ENCODE data around the gene SSB. TPM values are rescaled to one million over a fixed set of nuclear protein-coding genes. Genes with fewer than 3 reads are reported as not detected.
"Not testable (repeated sequence)": the region's sequence is repeated elsewhere in the genome, so short reads cannot be mapped to it uniquely, and the experiment has no call there.

The SSB gene
- total and polyA plus RNA-seq, 7 experiments from 2014 or later, result 80.5 to 150 (median 102) TPM

GRCh38 chr2:169759987-169760386 is 38.7 kb upstream of the SSB start:
- DNase-seq, result no peak
- H3K9me3 Mint-ChIP-seq, result no peaks in the 10 kb centered on the region
- Histone ChIP-seq H3K4me3 (ENCODE audit: low read length) (no peak overlapping the region), H3K4me1 (ENCODE audit: control insufficient read depth in 2 of 2, insufficient read depth in 2 of 2, low read length in 2 of 2) (no peaks in the 10 kb centered on the region), H3K36me3 (ENCODE audit: control insufficient read depth in 2 of 3, insufficient read depth in 3 of 3, low read length in 3 of 3) (no peaks in the 10 kb centered on the region), H3K27ac (ENCODE audit: low read depth, low read length) (no peak overlapping the region), H3K27me3 (ENCODE audit: control insufficient read depth in 2 of 2, insufficient read depth in 2 of 2, low read length in 2 of 2) (no peaks in the 10 kb centered on the region), H3K9me3 (ENCODE audit: control insufficient read depth in 2 of 3, low read length in 3 of 3) (no peaks in the 10 kb centered on the region)
- H3K4me1 Mint-ChIP-seq, result peaks cover 0 to 19% (median 0%) of the 10 kb centered on the region in 7 donors
- no peak for ATAC-seq
- peaks cover 0 to 6% (median 5%) of the 10 kb centered on the region in 5 donors for H3K27me3 Mint-ChIP-seq
- no peak overlapping the region for H3K27ac Mint-ChIP-seq
- intact Hi-C loops (cut with micrococcal nuclease), result no loop called here
- ChIA-PET CTCF (interaction anchor here (0.7 kb wide), 1 partner anchor 480 kb away, joined by 3 read pairs; no protein-coding TSS in a partner anchor), POLR2A (no interaction called here)
- H3K36me3 Mint-ChIP-seq, result peaks cover 0 to 4% (median 0%) of the 10 kb centered on the region in 5 donors
- H3K4me3 Mint-ChIP-seq, result no peak overlapping the region

- H3K27ac ChIP-seq (ENCODE audit: low read depth, low read length); H3K27ac Mint-ChIP-seq; intact Hi-C loops (cut with micrococcal nuclease); H3K4me1 ChIP-seq (ENCODE audit: control insufficient read depth in 2 of 2, insufficient read depth in 2 of 2, low read length in 2 of 2); H3K4me3 ChIP-seq (ENCODE audit: low read length); H3K9me3 Mint-ChIP-seq; H3K9me3 ChIP-seq (ENCODE audit: control insufficient read depth in 2 of 3, low read length in 3 of 3); H3K36me3 Mint-ChIP-seq; ATAC-seq; DNase-seq; H3K27me3 ChIP-seq (ENCODE audit: control insufficient read depth in 2 of 2, insufficient read depth in 2 of 2, low read length in 2 of 2); H3K36me3 ChIP-seq (ENCODE audit: control insufficient read depth in 2 of 3, insufficient read depth in 3 of 3, low read length in 3 of 3); H3K27me3 Mint-ChIP-seq: not testable (repeated sequence)
- H3K4me1 Mint-ChIP-seq, result peaks cover 0 to 19% (median 0%) of the 10 kb centered on the region in 7 donors
- H3K4me3 Mint-ChIP-seq, result peak overlapping the region in 1 of 10 donors; percentile 20
- POLR2A ChIA-PET, result interaction anchor here (1.2 kb wide), 1 partner anchor 31 kb away, joined by 4 read pairs; no protein-coding TSS in a partner anchor
- CTCF ChIA-PET, result interaction anchor here (0.7 kb wide), 1 partner anchor 480 kb away, joined by 3 read pairs; no protein-coding TSS in a partner anchor
Observed at GRCh38 chr2:169760798-169761197, 37.9 kb upstream of the SSB start.

- Mint-ChIP-seq H3K9me3 (no peaks in the 10 kb centered on the region), H3K4me3 (no peak overlapping the region), H3K27me3 (peaks cover 0 to 6% (median 5%) of the 10 kb centered on the region in 5 donors), H3K4me1 (peaks cover 0 to 19% (median 0%) of the 10 kb centered on the region in 7 donors), H3K27ac (no peak overlapping the region), H3K36me3 (peaks cover 0 to 4% (median 0%) of the 10 kb centered on the region in 5 donors)
- POLR2A ChIA-PET, result interaction anchor here (1.2 kb wide), 1 partner anchor 30 kb away, joined by 4 read pairs; no protein-coding TSS in a partner anchor
- H3K4me1 ChIP-seq (ENCODE audit: control insufficient read depth in 2 of 2, insufficient read depth in 2 of 2, low read length in 2 of 2), result no peaks in the 10 kb centered on the region
- no peaks in the 10 kb centered on the region for H3K36me3 ChIP-seq (ENCODE audit: control insufficient read depth in 2 of 3, insufficient read depth in 3 of 3, low read length in 3 of 3)
- DNase-seq, result no peak
- no peak overlapping the region for H3K27ac ChIP-seq (ENCODE audit: low read depth, low read length)
- H3K27me3 ChIP-seq (ENCODE audit: control insufficient read depth in 2 of 2, insufficient read depth in 2 of 2, low read length in 2 of 2), result no peaks in the 10 kb centered on the region
- CTCF ChIA-PET, result no interaction called here
- no peak overlapping the region for H3K4me3 ChIP-seq (ENCODE audit: low read length)
- no peak for ATAC-seq
- intact Hi-C loops (cut with micrococcal nuclease), result no loop called here
- no peaks in the 10 kb centered on the region for H3K9me3 ChIP-seq (ENCODE audit: control insufficient read depth in 2 of 3, low read length in 3 of 3)
Observed at GRCh38 chr2:169761251-169761969, 37.3 kb upstream of the SSB start.

- Histone ChIP-seq H3K4me3 (ENCODE audit: low read length) (no peak overlapping the region), H3K27me3 (ENCODE audit: control insufficient read depth in 2 of 2, insufficient read depth in 2 of 2, low read length in 2 of 2) (no peaks in the 10 kb centered on the region), H3K9me3 (ENCODE audit: control insufficient read depth in 2 of 3, low read length in 3 of 3) (no peaks in the 10 kb centered on the region), H3K27ac (ENCODE audit: low read depth, low read length) (no peak overlapping the region), H3K4me1 (ENCODE audit: control insufficient read depth in 2 of 2, insufficient read depth in 2 of 2, low read length in 2 of 2) (no peaks in the 10 kb centered on the region), H3K36me3 (ENCODE audit: control insufficient read depth in 2 of 3, insufficient read depth in 3 of 3, low read length in 3 of 3) (no peaks in the 10 kb centered on the region)
- H3K9me3 Mint-ChIP-seq, result no peaks in the 10 kb centered on the region
- peaks cover 0 to 9% (median 5%) of the 10 kb centered on the region in 5 donors for H3K27me3 Mint-ChIP-seq
- H3K4me1 Mint-ChIP-seq, result peaks cover 0 to 21% (median 0%) of the 10 kb centered on the region in 7 donors
- POLR2A ChIA-PET, result interaction anchor here (1.2 kb wide), 1 partner anchor 30 kb away, joined by 4 read pairs; no protein-coding TSS in a partner anchor
- ATAC-seq (no peak), DNase-seq (no peak)
- CTCF ChIA-PET, result no interaction called here
- no peak overlapping the region for H3K27ac Mint-ChIP-seq
- H3K4me3 Mint-ChIP-seq, result no peak overlapping the region
- peaks cover 0 to 4% (median 0%) of the 10 kb centered on the region in 5 donors for H3K36me3 Mint-ChIP-seq
- intact Hi-C loops (cut with micrococcal nuclease), result no loop called here
Observed at GRCh38 chr2:169761970-169762292, 36.7 kb upstream of the SSB start.

- CTCF ChIA-PET, result interaction anchor here (0.6 kb wide), 1 partner anchor 314 kb away, joined by 3 read pairs; no protein-coding TSS in a partner anchor
- H3K36me3 Mint-ChIP-seq, result peaks cover 0 to 3% (median 0%) of the 10 kb centered on the region in 5 donors
- H3K27ac Mint-ChIP-seq, result no peak overlapping the region
- ATAC-seq (no peak), DNase-seq (no peak)
- POLR2A ChIA-PET, result no interaction called here
- peaks cover 8 to 22% (median 20%) of the 10 kb centered on the region in 5 donors for H3K27me3 Mint-ChIP-seq
- no peaks in the 10 kb centered on the region for H3K9me3 Mint-ChIP-seq
- no peaks in the 10 kb centered on the region for H3K9me3 ChIP-seq (ENCODE audit: control insufficient read depth in 2 of 3, low read length in 3 of 3)
- peaks cover 0 to 13% of the 10 kb centered on the region in 2 donors for H3K27me3 ChIP-seq (ENCODE audit: control insufficient read depth in 2 of 2, insufficient read depth in 2 of 2, low read length in 2 of 2)
- no peaks in the 10 kb centered on the region for H3K36me3 ChIP-seq (ENCODE audit: control insufficient read depth in 2 of 3, insufficient read depth in 3 of 3, low read length in 3 of 3)
- intact Hi-C loops (cut with micrococcal nuclease), result no loop called here
- no peaks in the 10 kb centered on the region for H3K4me1 ChIP-seq (ENCODE audit: control insufficient read depth in 2 of 2, insufficient read depth in 2 of 2, low read length in 2 of 2)
- no peak overlapping the region for H3K4me3 Mint-ChIP-seq
- H3K27ac ChIP-seq (ENCODE audit: low read depth, low read length), result no peak overlapping the region
- H3K4me3 ChIP-seq (ENCODE audit: low read length), result no peak overlapping the region
- peaks cover 0 to 27% (median 13%) of the 10 kb centered on the region in 7 donors for H3K4me1 Mint-ChIP-seq
Observed at GRCh38 chr2:169765523-169765922, 33.1 kb upstream of the SSB start.

- no peaks in the 10 kb centered on the region for H3K9me3 ChIP-seq (ENCODE audit: control insufficient read depth in 2 of 3, low read length in 3 of 3)
- H3K4me3 ChIP-seq (ENCODE audit: low read length), result no peak overlapping the region
- no peak overlapping the region for H3K27ac ChIP-seq (ENCODE audit: low read depth, low read length)
- ATAC-seq (peak; percentile 86), DNase-seq (peak; percentile 14 to 60 (median 44))
- CTCF ChIA-PET, result interaction anchor here (0.6 to 0.7 kb wide), 2 partner anchors 97 to 658 kb away, joined by 3 read pairs; no protein-coding TSS in a partner anchor
- intact Hi-C loops (cut with micrococcal nuclease), result no loop called here
- peaks cover 0 to 13% of the 10 kb centered on the region in 2 donors for H3K27me3 ChIP-seq (ENCODE audit: control insufficient read depth in 2 of 2, insufficient read depth in 2 of 2, low read length in 2 of 2)
- no peaks in the 10 kb centered on the region for H3K4me1 ChIP-seq (ENCODE audit: control insufficient read depth in 2 of 2, insufficient read depth in 2 of 2, low read length in 2 of 2)
- H3K36me3 ChIP-seq (ENCODE audit: control insufficient read depth in 2 of 3, insufficient read depth in 3 of 3, low read length in 3 of 3), result no peaks in the 10 kb centered on the region
- peak overlapping the region; percentile 40 to 76 (median 60) for H3K4me3 Mint-ChIP-seq
- peaks cover 6 to 22% (median 19%) of the 10 kb centered on the region in 5 donors for H3K27me3 Mint-ChIP-seq
- peaks cover 0 to 3% (median 0%) of the 10 kb centered on the region in 5 donors for H3K36me3 Mint-ChIP-seq
- H3K4me1 Mint-ChIP-seq, result peaks cover 0 to 16% (median 13%) of the 10 kb centered on the region in 7 donors
- peak overlapping the region in 2 of 9 donors; percentile 34 to 56 for H3K27ac Mint-ChIP-seq
- POLR2A ChIA-PET, result no interaction called here
- no peaks in the 10 kb centered on the region for H3K9me3 Mint-ChIP-seq
Observed at GRCh38 chr2:169767243-169767888, 31.3 kb upstream of the SSB start.

Measured in naive thymus-derived CD4-positive, alpha-beta T cell (primary cell).